Measurements from ENCODE around the gene ASPM.
A peak's percentile ranks its signal among the peaks of the same experiment; 100 is the strongest.
"Not testable (repeated sequence)": the region's sequence is repeated elsewhere in the genome, so short reads cannot be mapped to it uniquely, and the experiment has no call there.

Gene ASPM

DNA sequence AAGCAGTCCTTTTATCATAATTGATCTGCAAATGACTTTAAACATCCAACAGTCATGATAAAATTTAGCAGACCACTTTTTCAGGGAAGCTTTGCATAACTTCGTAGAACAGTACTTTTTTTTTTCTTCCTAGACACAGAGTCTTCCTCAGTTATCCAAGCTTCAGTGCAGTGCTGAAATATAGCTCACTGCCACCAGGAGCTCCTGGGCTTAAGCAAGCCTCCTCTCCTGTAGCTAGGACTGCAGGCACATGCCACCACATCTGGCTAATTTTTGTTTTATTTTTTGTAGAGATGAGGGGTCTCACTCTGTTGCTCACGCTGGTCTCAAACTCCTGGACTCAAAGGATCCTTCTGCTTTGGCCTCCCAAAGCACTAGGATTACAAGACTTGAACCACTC is 83.3 kb downstream of the ASPM start:
- no peak for DNase-seq (ENCODE audit: low read depth)
- no peak for TF ChIP-seq CTCF (IDR thresholded peaks at IDR 0.05; ENCODE audit: low read depth, low read length, missing control alignments)
- H3K4me3 ChIP-seq (ENCODE audit: low read depth, low read length) = no peak overlapping the region
- in situ Hi-C loops (cut with HindIII; ENCODE audit: low sequenced_read_pairs) = loop anchor here (5.0 kb wide), 1 partner anchor 36 kb away; no protein-coding TSS in a partner anchor

- DNase-seq (ENCODE audit: low read depth) = no peak
- TF ChIP-seq CTCF (IDR thresholded peaks at IDR 0.05; ENCODE audit: low read depth, low read length, missing control alignments) = no peak
- in situ Hi-C loops (cut with HindIII; ENCODE audit: low sequenced_read_pairs) = loop anchor here (5.0 kb wide), 1 partner anchor 35 kb away; no protein-coding TSS in a partner anchor
Observed at GRCh38 chr1:197062692-197063091, 83.8 kb downstream of the ASPM start.

GRCh38 chr1:197049100-197049499 is 97.4 kb downstream of the ASPM start:
- TF ChIP-seq CTCF (IDR thresholded peaks at IDR 0.05; ENCODE audit: low read depth, low read length, missing control alignments) = no peak
- no peak for DNase-seq (ENCODE audit: low read depth)
- in situ Hi-C loops (cut with HindIII; ENCODE audit: low sequenced_read_pairs) = no loop called here
- H3K4me3 ChIP-seq (ENCODE audit: low read depth, low read length) = no peak overlapping the region

More at GRCh38 chr1:197062692-197063091, 83.8 kb downstream of the ASPM start:
- H3K4me3 ChIP-seq (ENCODE audit: low read depth, low read length) = no peak overlapping the region

DNA sequence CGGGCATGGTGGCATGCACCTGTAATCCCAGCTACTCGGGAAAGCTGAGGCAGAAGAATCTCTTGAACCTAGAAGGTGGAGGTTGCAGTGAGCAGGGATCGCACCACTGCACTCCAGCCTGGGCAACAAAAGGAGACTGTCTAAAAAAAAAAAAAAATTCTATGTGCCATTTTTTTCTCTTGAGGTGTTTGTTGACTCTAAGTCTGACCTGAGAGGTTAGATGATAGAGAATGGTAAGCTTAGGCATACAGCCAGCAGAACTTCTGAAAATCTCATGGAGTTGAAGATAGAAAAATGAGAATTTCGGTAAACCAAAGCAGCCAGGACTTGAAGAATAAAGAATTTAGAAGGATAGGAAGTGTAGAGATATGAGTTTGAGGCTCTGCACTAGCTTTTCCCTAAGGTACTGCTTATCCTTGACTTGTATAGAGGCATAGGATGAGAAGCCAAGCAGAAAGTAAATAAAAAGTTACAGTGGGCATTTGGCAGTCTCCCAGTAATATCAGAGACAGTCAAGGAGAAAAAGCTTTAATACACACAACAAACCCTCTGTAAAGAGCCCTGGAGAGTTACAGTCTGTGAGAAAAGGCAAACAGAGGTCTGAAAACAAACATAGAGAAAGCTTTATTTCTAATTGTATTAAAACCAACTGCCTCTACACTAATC is 103.7 kb downstream of the ASPM start:
- TF ChIP-seq CTCF (IDR thresholded peaks at IDR 0.05; ENCODE audit: low read depth, low read length, missing control alignments) = no peak
- in situ Hi-C loops (cut with HindIII; ENCODE audit: low sequenced_read_pairs) = no loop called here
- H3K4me3 ChIP-seq (ENCODE audit: low read depth, low read length) = no peak overlapping the region
- DNase-seq (ENCODE audit: low read depth) = no peak

DNA sequence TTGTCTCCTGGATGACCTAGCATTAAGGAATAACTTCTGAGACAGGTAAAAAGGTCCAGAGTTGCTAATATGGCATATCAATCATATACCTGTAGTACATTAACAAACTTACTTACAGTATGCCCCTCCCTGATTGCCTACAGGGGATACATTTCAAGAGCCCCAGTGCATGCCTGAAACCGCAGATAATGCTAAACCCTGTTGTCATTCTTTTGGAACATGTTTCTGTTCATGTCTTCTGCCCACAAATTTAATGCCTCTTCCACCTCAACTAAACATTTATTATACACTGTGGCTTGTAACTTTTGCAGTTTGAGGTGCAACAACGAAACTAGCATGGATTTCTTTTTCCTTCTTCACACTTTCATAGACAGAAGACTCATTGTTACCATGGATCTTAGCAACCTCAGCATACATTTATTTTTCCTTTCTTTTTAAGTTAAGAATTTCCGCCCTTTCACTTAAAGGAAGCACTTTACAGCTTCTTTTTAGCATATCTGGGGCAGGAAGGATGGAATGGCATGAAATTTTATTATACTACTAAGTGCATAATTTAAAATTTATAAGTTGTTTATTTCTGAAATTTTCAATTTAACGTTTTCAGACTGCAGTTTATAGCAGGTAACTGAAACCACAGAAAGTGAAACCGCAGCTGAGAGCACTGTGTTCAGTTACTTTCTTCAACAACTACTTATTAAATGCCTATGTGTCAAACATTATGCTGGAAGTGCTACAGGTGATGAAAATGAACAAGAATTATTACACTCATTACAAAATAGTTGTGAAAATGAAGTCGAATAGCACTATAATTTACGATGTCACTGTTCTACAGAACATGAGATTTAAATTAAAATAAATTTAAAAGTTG is 104.7 kb downstream of the ASPM start:
- no peak for DNase-seq (ENCODE audit: low read depth)
- H3K4me3 ChIP-seq (ENCODE audit: low read depth, low read length) = no peak overlapping the region
- in situ Hi-C loops (cut with HindIII; ENCODE audit: low sequenced_read_pairs) = no loop called here
- TF ChIP-seq CTCF (IDR thresholded peaks at IDR 0.05; ENCODE audit: low read depth, low read length, missing control alignments) = no peak

DNA sequence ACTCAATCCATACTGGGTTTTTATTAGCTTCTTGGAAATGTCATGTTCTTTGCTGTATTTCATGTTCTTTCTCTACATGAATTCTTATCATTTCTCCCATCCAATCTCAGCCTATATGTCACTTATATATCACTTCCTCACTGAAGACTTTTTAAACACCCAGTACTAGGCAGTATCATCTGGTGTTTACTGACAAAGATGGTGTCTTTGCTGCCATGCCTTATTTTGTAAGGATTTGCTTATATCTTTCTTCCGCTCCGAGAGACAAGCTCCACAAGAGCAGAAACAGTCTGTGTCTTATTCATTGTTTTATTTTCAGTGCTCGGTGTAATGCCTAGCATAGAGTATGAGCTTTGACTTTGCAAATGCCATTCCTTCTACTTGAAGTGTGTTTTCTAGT is 109.6 kb downstream of the ASPM start:
- DNase-seq (ENCODE audit: low read depth) = no peak
- TF ChIP-seq CTCF (IDR thresholded peaks at IDR 0.05; ENCODE audit: low read depth, low read length, missing control alignments) = no peak
- H3K4me3 ChIP-seq (ENCODE audit: low read depth, low read length) = no peak overlapping the region
- in situ Hi-C loops (cut with HindIII; ENCODE audit: low sequenced_read_pairs) = no loop called here

DNA sequence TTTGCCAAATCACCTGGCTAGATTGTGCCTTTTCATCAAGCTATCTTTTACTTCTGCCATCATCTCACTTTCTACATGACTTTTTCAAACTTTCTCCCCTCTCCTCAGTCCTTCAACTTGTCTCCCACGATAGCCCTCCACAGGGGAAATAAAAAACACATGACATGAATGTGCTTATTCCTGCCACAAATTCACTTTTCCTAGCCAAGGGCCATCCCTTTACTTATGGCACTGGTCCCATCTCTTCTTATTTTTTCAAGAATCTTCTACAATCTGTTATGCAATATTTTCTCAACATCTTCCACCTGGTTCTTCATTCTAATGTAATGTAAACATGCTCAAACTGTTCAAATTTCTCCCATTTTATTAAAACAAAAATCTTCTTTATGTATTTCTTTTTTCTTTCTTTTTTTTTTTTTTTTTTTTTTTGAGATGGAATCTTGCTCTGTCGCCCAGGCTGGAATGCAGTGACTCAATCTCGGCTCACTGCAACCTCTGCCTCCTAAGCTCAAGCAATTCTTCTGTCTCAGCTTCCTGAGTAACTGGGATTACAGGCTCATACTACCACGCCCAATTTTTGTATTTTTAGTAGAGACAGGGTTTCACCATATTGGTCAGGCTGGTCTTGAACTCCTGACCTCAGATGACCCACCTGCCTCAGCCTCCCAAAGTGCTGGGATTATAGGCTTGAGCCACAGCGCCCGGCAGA is 111.7 kb downstream of the ASPM start:
- in situ Hi-C loops (cut with HindIII; ENCODE audit: low sequenced_read_pairs); H3K4me3 ChIP-seq (ENCODE audit: low read depth, low read length): not testable (repeated sequence)
- DNase-seq (ENCODE audit: low read depth) = peak; percentile 12

Data from astrocyte of the cerebellum (primary cell).